ENCODE data around the gene SLMAP.

DNA sequence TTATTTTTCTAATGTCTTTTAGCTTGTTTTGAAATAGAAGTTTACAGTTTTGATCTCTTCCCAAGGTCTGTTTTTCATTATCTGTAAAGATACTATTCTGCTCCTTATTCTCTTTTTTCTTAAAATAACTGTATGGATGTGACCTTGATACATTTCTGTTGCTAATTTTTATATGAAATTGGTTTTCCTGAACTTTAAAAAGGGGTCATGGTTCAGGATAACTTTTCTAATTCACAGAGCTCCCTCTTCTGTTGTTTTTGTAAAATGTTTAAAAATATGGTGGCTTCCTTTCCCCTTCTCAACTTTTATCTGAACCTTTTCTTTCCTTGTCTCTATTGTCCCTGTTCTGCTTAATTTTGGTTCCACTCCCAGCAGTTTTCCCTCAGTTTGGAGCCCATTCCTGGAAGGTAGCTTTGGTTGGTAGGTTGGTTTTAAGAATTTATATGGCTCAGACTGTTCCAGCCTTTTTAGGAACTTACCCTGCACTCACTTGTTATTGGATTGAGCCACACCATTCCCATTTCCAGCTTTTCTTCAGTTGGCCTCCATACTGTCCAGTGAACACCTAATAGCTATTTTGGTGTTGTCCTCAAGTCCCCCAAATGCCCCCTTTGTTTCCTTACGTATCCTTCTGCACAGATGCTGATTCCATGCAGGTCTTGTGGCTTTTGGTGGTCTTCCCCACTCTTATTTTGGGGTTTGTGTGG is 70.3 kb downstream of the SLMAP start:
- TF ChIP-seq POLR2A (IDR thresholded peaks at IDR 0.05) (no peak), CTCF (IDR thresholded peaks at IDR 0.05) (peak in 2 of 4 experiments; percentile 24 to 29)

All from uterus (tissue), 2 donors.